Astrocyte (in vitro differentiated cells and primary cell): ENCODE measurements around the gene PTPN3.

Experiments used
- EZH2 ChIP-seq: IDR thresholded peaks from 2 replicates; pipeline ENCODE4 v1.6.1; 2012; ENCODE audit warnings: mild to moderate bottlenecking, low read length, inconsistent platforms; ENCODE audit not compliant: insufficient read depth
- TF ChIP-seq, protein P1 (sequence below): IDR thresholded peaks from 2 replicates; pipeline ENCODE4 v1.5.1; 2011; ENCODE audit warnings: low read depth, mild to moderate bottlenecking, inconsistent platforms, low read length, moderate library complexity; ENCODE audit not compliant: insufficient read depth

DNA sequence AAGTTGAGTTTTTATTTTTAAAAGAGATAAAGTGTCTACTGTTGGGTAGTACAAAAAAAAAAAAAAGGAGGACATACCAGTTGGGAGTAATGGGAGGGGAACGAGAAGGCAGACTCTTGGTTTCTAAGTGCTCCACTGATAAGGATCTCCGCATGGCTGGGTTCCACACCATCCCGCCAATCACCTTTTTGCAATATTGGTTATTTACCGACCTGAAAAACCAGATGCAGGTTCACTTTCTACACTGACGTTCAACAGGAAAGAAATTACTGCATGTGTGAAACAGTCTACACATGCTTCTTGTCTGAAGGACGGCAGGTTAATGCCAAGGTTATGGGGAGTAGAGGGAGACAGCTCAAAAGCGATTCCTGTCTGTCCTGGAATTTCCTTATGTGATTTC lies 75.5 kb downstream of the PTPN3 start:
- TF ChIP-seq, protein P1, sequence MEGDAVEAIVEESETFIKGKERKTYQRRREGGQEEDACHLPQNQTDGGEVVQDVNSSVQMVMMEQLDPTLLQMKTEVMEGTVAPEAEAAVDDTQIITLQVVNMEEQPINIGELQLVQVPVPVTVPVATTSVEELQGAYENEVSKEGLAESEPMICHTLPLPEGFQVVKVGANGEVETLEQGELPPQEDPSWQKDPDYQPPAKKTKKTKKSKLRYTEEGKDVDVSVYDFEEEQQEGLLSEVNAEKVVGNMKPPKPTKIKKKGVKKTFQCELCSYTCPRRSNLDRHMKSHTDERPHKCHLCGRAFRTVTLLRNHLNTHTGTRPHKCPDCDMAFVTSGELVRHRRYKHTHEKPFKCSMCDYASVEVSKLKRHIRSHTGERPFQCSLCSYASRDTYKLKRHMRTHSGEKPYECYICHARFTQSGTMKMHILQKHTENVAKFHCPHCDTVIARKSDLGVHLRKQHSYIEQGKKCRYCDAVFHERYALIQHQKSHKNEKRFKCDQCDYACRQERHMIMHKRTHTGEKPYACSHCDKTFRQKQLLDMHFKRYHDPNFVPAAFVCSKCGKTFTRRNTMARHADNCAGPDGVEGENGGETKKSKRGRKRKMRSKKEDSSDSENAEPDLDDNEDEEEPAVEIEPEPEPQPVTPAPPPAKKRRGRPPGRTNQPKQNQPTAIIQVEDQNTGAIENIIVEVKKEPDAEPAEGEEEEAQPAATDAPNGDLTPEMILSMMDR: no peak
- TF ChIP-seq EZH2: no peak
